ENCODE results near the gene PPP3R1. TPM values are rescaled to one million over a fixed set of nuclear protein-coding genes. Genes with fewer than 3 reads are reported as not detected.

The PPP3R1 gene
- total and polyA plus RNA-seq, 10 of the 15 experiments (the other 5 are each of a cell fraction or from before 2014, with no cell fraction given) = 1.5 to 61.0 (median 15.8) TPM

GRCh38 chr2:68235090-68235489, 17.2 kb downstream of the PPP3R1 start:
- POLR2A ChIA-PET = no interaction called here
- no peak overlapping the region for H3K27ac ChIP-seq (ENCODE audit: control insufficient read depth, insufficient read depth)
- DNase-seq (ENCODE audit: low read depth, low spot score) (no peak), FAIRE-seq (no peak), ATAC-seq (no peak)
- H3K79me2 ChIP-seq (ENCODE audit: control insufficient read depth, insufficient read depth, low read length) = peaks cover 97% of the 10 kb centered on the region
- CTCF ChIA-PET = interaction anchor here (1.7 to 3.1 kb wide), 3 partner anchors 9 to 113 kb away, joined by 6 to 12 read pairs (median 8); no protein-coding TSS in a partner anchor
- H2AFZ ChIP-seq (ENCODE audit: control insufficient read depth, low read depth, low read length) = no peak overlapping the region
- peaks cover 13% of the 10 kb centered on the region for H3K4me1 ChIP-seq (ENCODE audit: control insufficient read depth, insufficient read depth, low read length)
- no peak overlapping the region for H3K4me2 ChIP-seq (ENCODE audit: control insufficient read depth, insufficient read depth)
- BruUV-seq (replicated peaks) = no TSS peak
- no peaks in the 10 kb centered on the region; the same call in 1 of the 3 replicates for H3K9me3 ChIP-seq (replicated peaks; ENCODE audit: control insufficient read depth, insufficient read depth, low read length)
- in situ Hi-C loops (cut with MboI) = no loop called here
- TF ChIP-seq FOS (IDR thresholded peaks at IDR 0.05; ENCODE audit: borderline replicate concordance, extremely low read depth, insufficient read length) (no peak), BCLAF1 (IDR thresholded peaks at IDR 0.05) (no peak), ZNF217 (IDR thresholded peaks at IDR 0.05) (no peak), TCF7 (IDR thresholded peaks at IDR 0.05; ENCODE audit: borderline replicate concordance) (no peak), NFXL1 (IDR thresholded peaks at IDR 0.05; ENCODE audit: borderline replicate concordance) (no peak), DPF2 (IDR thresholded peaks at IDR 0.05) (no peak), ATF7 (IDR thresholded peaks at IDR 0.05; ENCODE audit: low read depth) (no peak), SIX5 (IDR thresholded peaks at IDR 0.05; ENCODE audit: low read depth, low read length, severe bottlenecking) (no peak), JUND (IDR thresholded peaks at IDR 0.05; ENCODE audit: low read depth, low read length) (no peak)
- 95% methylated on average over 1 of the region's 1 CpG for WGBS (ENCODE audit: insufficient coverage, insufficient replicate concordance, low lambda C conversion rate, missing lambda C conversion rate)
- RAD21 ChIA-PET (ENCODE audit: unreplicated experiment) = no interaction called here
- no peaks in the 10 kb centered on the region for H3K27me3 ChIP-seq (replicated peaks in 1 of 2; ENCODE audit: control insufficient read depth in 2 of 2, insufficient read depth in 2 of 2, low read length in 1 of 2)
- H3K36me3 ChIP-seq (ENCODE audit: control insufficient read depth in 2 of 2, insufficient read depth in 2 of 2, low read length in 1 of 2) = peaks cover 0 to 6% of the 10 kb centered on the region in 2 experiments; a peak in 2 of 4 replicates
- SMC1A ChIA-PET (ENCODE audit: uncharacterized antibody, unreplicated experiment) = interaction anchor here (0.7 to 1.4 kb wide), 4 partner anchors 10 to 31 kb away, joined by 3 to 5 read pairs (median 3); no protein-coding TSS in a partner anchor
- H3K9ac ChIP-seq (ENCODE audit: control insufficient read depth, insufficient read depth, low read length) = no peak overlapping the region
- intact Hi-C loops (cut with micrococcal nuclease; ENCODE audit: unreplicated experiment) = no loop called here
- H4K20me1 ChIP-seq (ENCODE audit: control insufficient read depth, insufficient read depth) = no peaks in the 10 kb centered on the region
- no peak overlapping the region for H3K4me3 ChIP-seq

Data from GM12878 (cell line).